HUES64 (cell line): ENCODE data around the gene SLC2A9.

Experiments
- H3K27ac ChIP-seq: 2 replicates; pipeline ENCODE4 v1.7.0; 2013; ENCODE audit warnings: low read depth, low read length, inconsistent platforms
- H3K27me3 ChIP-seq: 2 replicates; pipeline ENCODE4 v1.6.1; 2013; ENCODE audit warnings: mild to moderate bottlenecking, low read length; ENCODE audit not compliant: insufficient read depth
- H3K36me3 ChIP-seq: 2 replicates; pipeline ENCODE4 v1.6.1; 2013; ENCODE audit warnings: mild to moderate bottlenecking, low read length; ENCODE audit not compliant: insufficient read depth
- H3K4me1 ChIP-seq: 2 replicates; pipeline ENCODE4 v1.6.1; 2013; ENCODE audit warnings: mild to moderate bottlenecking, low read length, moderate library complexity; ENCODE audit not compliant: insufficient read depth
- H3K4me3 ChIP-seq: 2 replicates; pipeline ENCODE4 v1.5.1; 2013; ENCODE audit warnings: mild to moderate bottlenecking, low read length, moderate library complexity
- H3K9ac ChIP-seq: 2 replicates; pipeline ENCODE4 v1.6.1; 2013; ENCODE audit warnings: mild to moderate bottlenecking, low read depth, low read length
- H3K9me3 ChIP-seq: 2 replicates; pipeline ENCODE4 v1.6.1; 2013; ENCODE audit warnings: low read depth, low read length; ENCODE audit not compliant: insufficient read depth
- WGBS: fragments of 150-250, 120-280 bp; methylation state at CpG from one replicate; pipeline ENCODE4 v1.1.7; 2013; ENCODE audit warnings: missing lambda C conversion rate; 5-methylcytosine and 5-hydroxymethylcytosine counted together

Gene SLC2A9

GRCh38 chr4:10017037-10017893, 4.0 kb downstream of the SLC2A9 start:
- Histone ChIP-seq H3K27me3 (peaks cover 12% of the 10 kb centered on the region), H3K9ac (no peak overlapping the region), H3K36me3 (no peaks in the 10 kb centered on the region), H3K4me3 (no peak overlapping the region), H3K4me1 (no peaks in the 10 kb centered on the region), H3K9me3 (no peaks in the 10 kb centered on the region), H3K27ac (no peak overlapping the region)
- 96% methylated on average over 11 of the region's 11 CpGs for WGBS

DNA sequence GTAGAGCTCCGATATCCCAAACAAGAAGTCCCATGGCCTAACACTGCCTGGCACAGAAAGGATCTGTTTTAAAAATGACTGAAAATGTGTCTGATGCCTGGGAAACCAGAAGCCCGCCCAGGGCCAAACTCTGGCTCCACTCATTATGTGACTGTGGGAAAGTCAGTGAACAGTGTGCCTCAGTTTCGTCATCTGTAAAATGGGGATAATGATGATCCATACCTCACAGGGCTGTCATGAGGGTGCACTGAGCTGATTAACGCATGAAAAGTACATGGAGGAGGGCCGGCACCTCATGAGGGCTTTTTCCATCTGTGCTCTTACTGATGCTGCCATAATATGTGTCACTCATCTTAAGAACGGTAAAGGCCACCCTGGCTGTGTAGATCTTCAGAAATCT, 5.1 kb downstream of the SLC2A9 start:
- H3K4me1 ChIP-seq, result no peaks in the 10 kb centered on the region
- H3K9me3 ChIP-seq, result no peaks in the 10 kb centered on the region
- peaks cover 12% of the 10 kb centered on the region for H3K27me3 ChIP-seq
- 62% methylated on average over 6 of the region's 6 CpGs for WGBS
- H3K36me3 ChIP-seq, result no peaks in the 10 kb centered on the region
- H3K27ac ChIP-seq, result no peak overlapping the region
- no peak overlapping the region for H3K9ac ChIP-seq
- H3K4me3 ChIP-seq, result no peak overlapping the region

DNA sequence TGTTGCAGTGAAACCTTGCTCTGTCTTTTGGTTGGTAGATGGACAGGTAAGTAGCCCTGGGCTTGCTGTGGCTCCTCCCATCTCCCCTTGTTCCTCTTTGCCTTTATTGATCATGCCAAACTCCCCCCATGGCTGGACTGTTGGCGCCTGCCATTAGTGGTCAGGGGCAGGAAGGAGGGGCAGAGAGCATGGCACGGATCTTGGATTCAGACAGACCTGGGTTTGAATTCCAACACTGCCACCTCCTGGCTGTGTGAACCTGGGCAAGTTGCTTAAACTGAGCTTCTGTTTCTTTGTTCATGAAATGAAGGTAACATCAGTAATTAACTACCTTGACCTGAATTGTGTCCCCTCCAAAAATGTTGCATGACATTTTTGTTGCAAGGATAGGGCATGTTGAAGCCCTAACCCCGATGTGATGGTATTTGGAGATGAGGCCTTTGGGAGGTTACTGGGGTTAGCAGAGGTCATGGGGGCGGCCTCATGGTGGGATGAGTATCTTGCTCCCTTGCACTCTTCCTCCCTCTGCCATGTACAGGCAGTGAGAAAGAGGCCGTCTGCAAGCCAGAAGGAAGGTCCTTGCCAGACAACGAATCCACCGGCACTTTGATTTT, 6.0 kb downstream of the SLC2A9 start:
- Histone ChIP-seq H3K36me3 (no peaks in the 10 kb centered on the region), H3K4me1 (no peaks in the 10 kb centered on the region), H3K27ac (no peak overlapping the region), H3K9ac (no peak overlapping the region), H3K9me3 (no peaks in the 10 kb centered on the region), H3K27me3 (peaks cover 12% of the 10 kb centered on the region), H3K4me3 (no peak overlapping the region)
- 39% methylated on average over 7 of the region's 7 CpGs for WGBS

GRCh38 chr4:10013722-10014121, 7.6 kb downstream of the SLC2A9 start:
- Histone ChIP-seq H3K9ac (no peak overlapping the region), H3K9me3 (no peaks in the 10 kb centered on the region), H3K36me3 (no peaks in the 10 kb centered on the region), H3K4me1 (no peaks in the 10 kb centered on the region), H3K4me3 (no peak overlapping the region), H3K27ac (no peak overlapping the region), H3K27me3 (no peaks in the 10 kb centered on the region)
- WGBS, result 84% methylated on average over 6 of the region's 6 CpGs

- WGBS, result 86% methylated on average over 3 of the region's 3 CpGs
- Histone ChIP-seq H3K9ac (no peak overlapping the region), H3K4me1 (peaks cover 5% of the 10 kb centered on the region; the same call in 1 of the 2 replicates), H3K9me3 (no peaks in the 10 kb centered on the region), H3K27me3 (no peaks in the 10 kb centered on the region), H3K4me3 (no peak overlapping the region), H3K36me3 (no peaks in the 10 kb centered on the region), H3K27ac (no peak overlapping the region)
These were observed 9.4 kb downstream of the SLC2A9 start for GRCh38 chr4:10011885-10012284.

DNA sequence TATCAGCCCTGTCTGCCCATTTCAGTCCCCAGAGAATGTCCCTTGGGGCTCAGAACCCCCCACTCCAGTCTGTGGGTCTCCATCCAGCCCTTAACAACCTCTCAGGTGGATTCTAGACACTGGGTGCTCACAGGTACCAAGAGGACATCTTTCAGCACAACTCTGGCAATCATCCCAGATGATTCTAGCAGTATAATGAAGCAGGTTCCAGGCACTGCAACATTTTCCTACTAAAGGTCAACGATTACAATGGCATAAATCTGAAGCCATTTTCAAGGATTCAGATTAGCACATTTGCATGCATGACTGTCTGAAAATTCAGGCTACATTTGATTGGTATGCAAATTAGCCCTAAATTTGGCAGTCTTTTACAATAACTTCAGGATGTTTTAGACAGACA, 10.0 kb downstream of the SLC2A9 start:
- H3K4me1 ChIP-seq, result peaks cover 8% of the 10 kb centered on the region; the same call in 1 of the 2 replicates
- H3K27ac ChIP-seq, result no peak overlapping the region
- no peaks in the 10 kb centered on the region for H3K27me3 ChIP-seq
- 95% methylated on average over 1 of the region's 1 CpG for WGBS
- no peaks in the 10 kb centered on the region for H3K9me3 ChIP-seq
- H3K4me3 ChIP-seq, result no peak overlapping the region
- H3K36me3 ChIP-seq, result no peaks in the 10 kb centered on the region
- no peak overlapping the region for H3K9ac ChIP-seq

- H3K27ac ChIP-seq, result no peak overlapping the region
- no peak overlapping the region for H3K9ac ChIP-seq
- no peaks in the 10 kb centered on the region for H3K36me3 ChIP-seq
- H3K9me3 ChIP-seq, result no peaks in the 10 kb centered on the region
- H3K4me3 ChIP-seq, result no peak overlapping the region
- WGBS, result 98% methylated on average over 3 of the region's 3 CpGs
- H3K27me3 ChIP-seq, result no peaks in the 10 kb centered on the region
- peaks cover 8% of the 10 kb centered on the region; the same call in 1 of the 2 replicates for H3K4me1 ChIP-seq
These were observed 11.3 kb downstream of the SLC2A9 start for GRCh38 chr4:10009861-10010500.

DNA sequence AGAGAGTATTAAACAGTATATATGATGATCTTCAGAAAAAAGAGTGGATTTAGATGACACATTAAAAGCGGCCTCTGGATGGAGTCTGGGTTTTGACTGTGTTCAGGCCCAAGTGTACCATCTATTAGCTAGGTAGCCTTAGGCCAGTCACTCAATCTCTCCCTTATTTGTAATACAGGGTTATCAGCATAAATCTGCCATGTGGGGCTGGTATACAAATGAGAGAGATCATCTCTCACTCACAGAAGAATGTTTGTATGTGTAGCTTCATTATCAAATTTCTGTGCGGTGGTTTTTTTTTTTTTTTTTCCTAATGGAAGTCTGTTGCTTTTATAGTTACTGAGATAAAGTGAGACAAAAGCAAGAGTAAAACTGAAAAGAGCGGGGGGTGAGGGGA, 12.7 kb downstream of the SLC2A9 start:
- H3K27ac ChIP-seq, result no peak overlapping the region
- no peaks in the 10 kb centered on the region for H3K9me3 ChIP-seq
- H3K27me3 ChIP-seq, result no peaks in the 10 kb centered on the region
- no peaks in the 10 kb centered on the region for H3K36me3 ChIP-seq
- no peak overlapping the region for H3K4me3 ChIP-seq
- 100% methylated on average over 3 of the region's 3 CpGs for WGBS
- H3K9ac ChIP-seq, result no peak overlapping the region
- H3K4me1 ChIP-seq, result peaks cover 8% of the 10 kb centered on the region; the same call in 1 of the 2 replicates

GRCh38 chr4:10007793-10008608, 13.3 kb downstream of the SLC2A9 start:
- H3K4me3 ChIP-seq, result no peak overlapping the region
- no peaks in the 10 kb centered on the region for H3K36me3 ChIP-seq
- whole genome bisulfite sequencing, result 80% methylated on average over 7 of the region's 7 CpGs
- H3K27me3 ChIP-seq, result no peaks in the 10 kb centered on the region
- H3K4me1 ChIP-seq, result peaks cover 8% of the 10 kb centered on the region; the same call in 1 of the 2 replicates
- no peaks in the 10 kb centered on the region for H3K9me3 ChIP-seq
- H3K9ac ChIP-seq, result no peak overlapping the region
- no peak overlapping the region for H3K27ac ChIP-seq

DNA sequence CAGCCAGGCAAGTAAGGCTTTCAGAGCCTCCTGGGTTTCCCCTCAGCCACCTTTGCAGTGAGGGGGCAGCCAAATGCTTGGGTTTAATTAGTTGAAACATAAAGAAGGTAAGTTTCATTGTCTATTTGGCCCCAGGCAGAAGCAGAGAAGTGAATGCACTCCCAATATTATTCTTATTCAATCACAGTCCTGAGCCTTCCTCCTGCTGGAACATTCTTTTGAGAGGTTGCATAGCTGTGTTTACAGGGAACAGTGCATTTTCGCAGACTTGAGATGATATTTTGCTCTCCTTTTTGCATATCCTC, 13.9 kb downstream of the SLC2A9 start:
- Histone ChIP-seq H3K4me3 (no peak overlapping the region), H3K9ac (no peak overlapping the region)

More for the DNA sequence above, 13.9 kb downstream of the SLC2A9 start:
- Histone ChIP-seq H3K9me3 (no peaks in the 10 kb centered on the region), H3K36me3 (no peaks in the 10 kb centered on the region), H3K27me3 (no peaks in the 10 kb centered on the region), H3K27ac (no peak overlapping the region), H3K4me1 (peaks cover 8% of the 10 kb centered on the region; the same call in 1 of the 2 replicates)
- 90% methylated on average over 1 of the region's 1 CpG for WGBS
